K562 (cell line): Measurements from ENCODE around the gene NRG3. TPM values are rescaled to one million over a fixed set of nuclear protein-coding genes. Genes with fewer than 3 reads are reported as not detected.

Source experiments
- JUND ChIP-seq, 2 experiments: IDR thresholded peaks; 2 replicates in 1 of 2; 3 replicates in 1 of 2; pipeline ENCODE4 v1.6.1; 2011; ENCODE audit warnings: borderline replicate concordance in 2 of 2, low read depth in 2 of 2, low read length in 2 of 2, improper control_type of control experiment in 1 of 2, missing biosample characterization in 1 of 2, missing genetic modification characterization in 1 of 2, missing genetic modification reagents in 1 of 2
- NKRF ChIP-seq: fragments of 450-650 bp; IDR thresholded peaks from 2 replicates; pipeline ENCODE4 v1.6.1; 2016; ENCODE audit warnings: borderline replicate concordance
- PRPF4 ChIP-seq: fragments of 200-400 bp; formaldehyde crosslinking; IDR thresholded peaks from one replicate; pipeline ENCODE4 v1.6.1; 2017; ENCODE audit warnings: low read length, low read depth, mild to moderate bottlenecking; ENCODE audit not compliant: insufficient read depth, poor library complexity, severe bottlenecking
- polyA plus RNA-seq, 8 experiments: library from polyadenylated mRNA; depleted of rRNA in 4 of 8; stranded (reverse) in 5 of 8; unstranded in 3 of 8; fragments of >200 nt; fragmentation: Nextera tagmentation in 2 of 8; fragmentation: Illumina TruSeq in 1 of 8; extraction: Ambion mirVana in 2 of 8; extraction: Trizol in 1 of 8; gene quantifications; 2 replicates each; pipeline versions ENCODE4 v1.2.1 to v1.2.3, GENCODE V29; 2011 to 2014; ENCODE audit warnings: inconsistent platforms in 1 of 8, missing spikeins in 1 of 8
- total RNA-seq, 7 experiments: library from RNA; depleted of rRNA in 6 of 7; stranded (reverse); fragments of >200 nt in 6 of 7; fragmentation: Illumina TruSeq in 2 of 7; extraction: Trizol in 2 of 7; gene quantifications; 2 replicates each; pipeline versions ENCODE4 v1.2.1 to v1.2.3, GENCODE V29; 2011 to 2021; ENCODE audit warnings: low replicate concordance in 1 of 7
- TF ChIP-seq, protein P1 (sequence below): fragments of 250-450 bp; sonication (Bioruptor Pico); IDR thresholded peaks from 2 replicates; pipeline ENCODE4 v1.4.0; 2020

Gene NRG3
- total and polyA plus RNA-seq, 9 of the 15 experiments (the other 6 are each of a cell fraction or from before 2014, with no cell fraction given): not detected

DNA sequence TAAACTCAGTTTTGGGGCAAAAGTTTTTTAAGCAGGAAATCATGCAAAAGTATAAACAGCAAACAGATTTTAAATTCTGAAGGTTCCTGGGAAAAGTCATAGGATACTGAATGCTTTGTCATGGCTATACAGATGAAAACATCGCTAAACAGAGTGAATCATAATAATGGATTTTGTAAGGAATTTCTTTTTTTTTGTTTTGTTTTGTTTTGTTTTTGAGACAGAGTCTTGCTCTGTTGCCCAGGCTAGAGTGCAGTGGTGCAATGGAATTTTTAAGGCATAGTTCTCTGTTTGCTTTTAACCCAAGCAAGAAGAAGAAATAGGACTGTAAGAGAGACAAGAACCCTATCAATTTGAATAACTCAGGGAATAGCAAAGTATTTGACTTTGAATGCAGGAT is 285.3 kb downstream of the NRG3 start (continued):
- TF ChIP-seq NKRF (no peak), PRPF4 (no peak), JUND (IDR thresholded peaks at IDR 0.05; ENCODE audit: borderline replicate concordance, low read depth, low read length) (no peak), JUND (tag; IDR thresholded peaks at IDR 0.05; ENCODE audit: borderline replicate concordance, low read depth, low read length) (no peak)
- TF ChIP-seq, protein P1, sequence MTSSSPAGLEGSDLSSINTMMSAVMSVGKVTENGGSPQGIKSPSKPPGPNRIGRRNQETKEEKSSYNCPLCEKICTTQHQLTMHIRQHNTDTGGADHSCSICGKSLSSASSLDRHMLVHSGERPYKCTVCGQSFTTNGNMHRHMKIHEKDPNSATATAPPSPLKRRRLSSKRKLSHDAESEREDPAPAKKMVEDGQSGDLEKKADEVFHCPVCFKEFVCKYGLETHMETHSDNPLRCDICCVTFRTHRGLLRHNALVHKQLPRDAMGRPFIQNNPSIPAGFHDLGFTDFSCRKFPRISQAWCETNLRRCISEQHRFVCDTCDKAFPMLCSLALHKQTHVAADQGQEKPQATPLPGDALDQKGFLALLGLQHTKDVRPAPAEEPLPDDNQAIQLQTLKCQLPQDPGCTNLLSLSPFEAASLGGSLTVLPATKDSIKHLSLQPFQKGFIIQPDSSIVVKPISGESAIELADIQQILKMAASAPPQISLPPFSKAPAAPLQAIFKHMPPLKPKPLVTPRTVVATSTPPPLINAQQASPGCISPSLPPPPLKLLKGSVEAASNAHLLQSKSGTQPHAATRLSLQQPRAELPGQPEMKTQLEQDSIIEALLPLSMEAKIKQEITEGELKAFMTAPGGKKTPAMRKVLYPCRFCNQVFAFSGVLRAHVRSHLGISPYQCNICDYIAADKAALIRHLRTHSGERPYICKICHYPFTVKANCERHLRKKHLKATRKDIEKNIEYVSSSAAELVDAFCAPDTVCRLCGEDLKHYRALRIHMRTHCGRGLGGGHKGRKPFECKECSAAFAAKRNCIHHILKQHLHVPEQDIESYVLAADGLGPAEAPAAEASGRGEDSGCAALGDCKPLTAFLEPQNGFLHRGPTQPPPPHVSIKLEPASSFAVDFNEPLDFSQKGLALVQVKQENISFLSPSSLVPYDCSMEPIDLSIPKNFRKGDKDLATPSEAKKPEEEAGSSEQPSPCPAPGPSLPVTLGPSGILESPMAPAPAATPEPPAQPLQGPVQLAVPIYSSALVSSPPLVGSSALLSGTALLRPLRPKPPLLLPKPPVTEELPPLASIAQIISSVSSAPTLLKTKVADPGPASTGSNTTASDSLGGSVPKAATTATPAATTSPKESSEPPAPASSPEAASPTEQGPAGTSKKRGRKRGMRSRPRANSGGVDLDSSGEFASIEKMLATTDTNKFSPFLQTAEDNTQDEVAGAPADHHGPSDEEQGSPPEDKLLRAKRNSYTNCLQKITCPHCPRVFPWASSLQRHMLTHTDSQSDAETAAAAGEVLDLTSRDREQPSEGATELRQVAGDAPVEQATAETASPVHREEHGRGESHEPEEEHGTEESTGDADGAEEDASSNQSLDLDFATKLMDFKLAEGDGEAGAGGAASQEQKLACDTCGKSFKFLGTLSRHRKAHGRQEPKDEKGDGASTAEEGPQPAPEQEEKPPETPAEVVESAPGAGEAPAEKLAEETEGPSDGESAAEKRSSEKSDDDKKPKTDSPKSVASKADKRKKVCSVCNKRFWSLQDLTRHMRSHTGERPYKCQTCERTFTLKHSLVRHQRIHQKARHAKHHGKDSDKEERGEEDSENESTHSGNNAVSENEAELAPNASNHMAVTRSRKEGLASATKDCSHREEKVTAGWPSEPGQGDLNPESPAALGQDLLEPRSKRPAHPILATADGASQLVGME: no peak
